Duodenal mucosa (tissue), 2 donors: ENCODE results near the gene C11orf58.

Experiments used
- H3K27ac ChIP-seq: one replicate; pipeline ENCODE4 v1.7.0; 2013; ENCODE audit warnings: low read depth, low read length
- H3K27me3 ChIP-seq, 2 donors: one replicate each; pipeline ENCODE4 v1.7.0; 2013; ENCODE audit warnings: low read length in 2 of 2, control low read depth in 1 of 2; ENCODE audit not compliant: insufficient read depth in 2 of 2, control insufficient read depth in 1 of 2
- H3K36me3 ChIP-seq, 2 donors: one replicate each; pipeline ENCODE4 v1.7.0; 2013; ENCODE audit warnings: low read length in 2 of 2, control low read depth in 1 of 2; ENCODE audit not compliant: insufficient read depth in 2 of 2, control insufficient read depth in 1 of 2
- H3K4me1 ChIP-seq, 2 donors: one replicate each; pipeline ENCODE4 v1.7.0; 2013; ENCODE audit warnings: low read length in 2 of 2, control low read depth in 1 of 2; ENCODE audit not compliant: insufficient read depth in 2 of 2, control insufficient read depth in 1 of 2
- H3K4me3 ChIP-seq, 2 donors: one replicate each; pipeline ENCODE4 v1.7.0; 2013; ENCODE audit warnings: low read length in 2 of 2, low read depth in 1 of 2
- H3K9ac ChIP-seq, 2 donors: one replicate each; pipeline ENCODE4 v1.7.0; 2013; ENCODE audit warnings: low read length in 2 of 2, low read depth in 1 of 2
- H3K9me3 ChIP-seq, 2 donors: one replicate each; pipeline ENCODE4 v1.7.0; 2013; ENCODE audit warnings: low read length in 2 of 2, control low read depth in 1 of 2; ENCODE audit not compliant: control insufficient read depth in 1 of 2

C11orf58 gene

DNA sequence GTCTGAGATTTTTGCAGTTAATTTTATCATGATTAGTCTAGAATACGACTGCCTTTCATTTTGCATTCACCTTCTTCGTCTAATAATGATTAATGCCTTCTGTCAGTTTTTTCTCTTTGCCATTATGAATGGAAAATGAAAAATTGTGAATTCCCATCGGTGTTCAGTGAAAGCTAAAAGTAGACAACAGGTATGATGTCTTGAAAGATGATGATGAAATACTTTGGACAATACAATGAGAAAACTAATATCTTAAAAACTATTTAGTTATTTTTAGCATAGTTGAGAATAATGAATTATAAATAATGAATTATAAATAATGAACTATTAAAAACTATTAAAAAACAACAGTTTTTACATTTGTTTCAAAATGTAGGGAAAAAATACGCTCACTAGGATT is 5.0 kb downstream of the C11orf58 start:
- no peak overlapping the region for H3K9ac ChIP-seq
- no peaks in the 10 kb centered on the region for H3K27me3 ChIP-seq
- peaks cover 16 to 26% of the 10 kb centered on the region in 2 donors for H3K4me1 ChIP-seq

DNA sequence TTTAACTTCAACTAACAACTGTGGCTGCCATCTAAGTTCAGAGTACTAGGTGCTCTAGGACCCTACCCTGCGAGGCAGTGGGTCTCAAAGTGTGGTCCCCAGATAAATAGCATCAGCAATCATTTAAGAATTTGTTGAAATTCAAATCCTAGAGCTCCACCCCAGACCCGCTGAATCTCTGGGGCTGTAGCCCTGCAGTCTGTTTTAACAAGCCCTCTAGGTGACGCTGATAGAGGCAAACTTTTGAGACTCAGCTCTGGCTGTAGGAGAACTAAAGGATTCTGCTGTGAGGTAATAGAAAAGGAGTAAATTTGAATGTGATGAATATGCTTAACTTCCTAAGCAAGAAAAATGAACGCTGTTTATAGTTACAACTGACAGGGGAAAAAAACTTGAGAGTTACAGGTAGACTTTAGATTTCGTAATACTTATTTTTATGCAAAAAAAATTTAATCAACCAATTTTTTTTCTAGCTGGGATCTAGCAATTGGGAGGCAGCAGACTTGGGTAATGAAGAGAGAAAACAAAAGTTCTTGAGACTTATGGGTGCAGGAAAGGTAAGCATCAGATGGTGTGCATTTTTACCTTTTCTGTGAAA is 5.8 kb downstream of the C11orf58 start:
- peaks cover 16 to 26% of the 10 kb centered on the region in 2 donors for H3K4me1 ChIP-seq
- H3K9ac ChIP-seq: no peak overlapping the region

More for the DNA sequence above, 5.0 kb downstream of the C11orf58 start:
- H3K27ac ChIP-seq: no peak overlapping the region
- peaks cover 15 to 41% of the 10 kb centered on the region in 2 donors for H3K36me3 ChIP-seq
- no peaks in the 10 kb centered on the region for H3K9me3 ChIP-seq
- H3K4me3 ChIP-seq: no peak overlapping the region

DNA sequence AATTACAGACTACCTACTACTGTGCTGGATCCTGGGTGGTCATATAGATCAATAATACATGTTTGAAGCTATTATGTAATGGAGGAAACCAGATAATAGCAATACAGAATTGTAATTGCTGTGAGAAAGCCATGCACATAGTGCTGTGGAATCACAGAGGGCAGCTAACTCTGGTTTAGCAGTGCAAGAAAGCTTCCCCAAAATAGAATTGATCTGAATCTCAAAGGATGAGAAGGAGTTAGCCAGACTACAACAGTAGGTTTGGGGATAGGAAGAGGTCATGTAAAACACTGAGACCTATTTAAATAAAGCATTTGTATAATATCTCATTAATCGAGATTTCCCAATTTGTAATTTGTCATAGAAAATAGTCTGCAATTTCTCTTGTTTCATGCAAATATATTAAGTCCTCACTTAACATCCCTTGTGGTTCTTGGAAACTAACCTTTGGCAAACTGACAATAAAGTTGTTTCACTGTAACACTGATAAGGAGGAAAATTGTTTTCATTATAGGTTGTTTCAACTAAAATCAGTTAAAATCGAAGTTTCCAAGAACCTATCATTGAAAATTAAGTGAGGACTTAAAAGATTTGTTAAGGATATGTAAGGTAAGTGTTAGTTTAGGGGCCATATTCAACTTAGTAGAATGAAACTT is 7.6 kb downstream of the C11orf58 start:
- Histone ChIP-seq H3K4me1 (peaks cover 8 to 15% of the 10 kb centered on the region in 2 donors), H3K9me3 (no peaks in the 10 kb centered on the region), H3K36me3 (peaks cover 22 to 64% of the 10 kb centered on the region in 2 donors), H3K4me3 (no peak overlapping the region), H3K27ac (no peak overlapping the region), H3K27me3 (no peaks in the 10 kb centered on the region), H3K9ac (no peak overlapping the region)

More for the DNA sequence above, 5.8 kb downstream of the C11orf58 start:
- H3K36me3 ChIP-seq: peaks cover 15 to 45% of the 10 kb centered on the region in 2 donors
- no peak overlapping the region for H3K27ac ChIP-seq
- no peaks in the 10 kb centered on the region for H3K9me3 ChIP-seq
- H3K27me3 ChIP-seq: no peaks in the 10 kb centered on the region
- no peak overlapping the region for H3K4me3 ChIP-seq

DNA sequence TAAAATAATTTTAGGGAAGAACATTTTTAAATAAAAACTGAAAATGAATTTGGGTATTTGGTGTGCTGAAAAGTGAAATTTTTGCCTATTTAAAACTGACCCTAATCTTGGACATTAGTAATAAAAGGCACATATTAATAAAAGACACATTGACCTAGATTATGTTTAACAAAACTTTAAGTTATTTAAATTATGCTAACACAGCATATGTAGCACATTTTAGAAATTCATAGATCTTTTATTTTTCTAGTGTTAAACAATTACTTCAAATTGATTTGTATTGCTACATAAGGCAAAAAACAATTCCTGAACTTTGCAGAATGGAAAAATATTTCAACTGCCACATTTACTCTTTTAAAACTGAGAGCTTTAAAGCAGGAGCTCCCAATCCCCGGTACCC is 10.6 kb downstream of the C11orf58 start:
- H3K36me3 ChIP-seq: peaks cover 27 to 86% of the 10 kb centered on the region in 2 donors
- peaks cover 0 to 1% of the 10 kb centered on the region in 2 donors for H3K4me1 ChIP-seq
- H3K9me3 ChIP-seq: no peaks in the 10 kb centered on the region
- H3K9ac ChIP-seq: no peak overlapping the region
- H3K4me3 ChIP-seq: no peak overlapping the region
- no peaks in the 10 kb centered on the region for H3K27me3 ChIP-seq
- H3K27ac ChIP-seq: no peak overlapping the region

DNA sequence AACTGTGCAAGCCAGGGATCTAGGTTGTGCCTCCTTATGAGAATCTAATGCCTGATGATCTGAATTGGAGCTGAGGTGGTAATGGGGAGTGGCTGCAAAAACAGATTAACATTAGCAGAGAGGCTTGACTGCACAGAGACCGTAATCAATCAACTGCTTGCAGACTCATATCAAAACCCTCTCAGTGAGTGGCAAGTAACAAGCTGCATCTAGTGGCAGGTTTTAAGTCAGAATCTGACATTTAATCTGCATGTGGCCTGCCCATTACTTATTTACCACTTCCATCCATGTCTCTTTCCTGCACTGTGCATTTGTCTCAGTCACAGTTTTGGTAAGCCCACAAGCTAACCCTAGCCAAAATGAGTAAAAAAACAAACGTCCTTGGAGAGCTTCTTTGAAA is 11.2 kb downstream of the C11orf58 start:
- H3K4me3 ChIP-seq: no peak overlapping the region
- H3K36me3 ChIP-seq: peaks cover 27 to 85% of the 10 kb centered on the region in 2 donors
- H3K9me3 ChIP-seq: no peaks in the 10 kb centered on the region
- H3K27me3 ChIP-seq: no peaks in the 10 kb centered on the region
- no peak overlapping the region for H3K27ac ChIP-seq
- no peak overlapping the region for H3K9ac ChIP-seq
- no peaks in the 10 kb centered on the region for H3K4me1 ChIP-seq

DNA sequence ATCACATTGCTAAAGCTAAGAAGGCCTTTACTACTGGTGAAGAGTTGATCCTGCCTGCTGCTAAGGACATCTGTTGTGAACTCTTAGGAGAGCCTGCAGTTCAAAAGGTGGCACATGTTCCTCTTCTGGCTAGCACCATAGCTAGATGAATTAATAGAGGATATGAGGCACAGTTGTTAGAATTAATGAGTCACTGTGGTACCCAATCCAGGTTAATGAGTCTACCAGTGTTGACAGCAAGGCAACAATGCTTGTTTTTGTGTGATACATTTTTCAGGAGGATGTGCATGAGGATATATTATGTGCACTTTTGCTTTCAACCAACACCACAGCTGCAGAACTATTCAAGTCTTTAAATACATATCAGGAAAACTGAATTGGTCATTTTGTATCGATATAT is 12.0 kb downstream of the C11orf58 start:
- no peak overlapping the region for H3K27ac ChIP-seq
- no peaks in the 10 kb centered on the region for H3K4me1 ChIP-seq
- no peak overlapping the region for H3K9ac ChIP-seq
- no peaks in the 10 kb centered on the region for H3K9me3 ChIP-seq
- no peaks in the 10 kb centered on the region for H3K27me3 ChIP-seq
- H3K36me3 ChIP-seq: peaks cover 27 to 93% of the 10 kb centered on the region in 2 donors
- H3K4me3 ChIP-seq: no peak overlapping the region

DNA sequence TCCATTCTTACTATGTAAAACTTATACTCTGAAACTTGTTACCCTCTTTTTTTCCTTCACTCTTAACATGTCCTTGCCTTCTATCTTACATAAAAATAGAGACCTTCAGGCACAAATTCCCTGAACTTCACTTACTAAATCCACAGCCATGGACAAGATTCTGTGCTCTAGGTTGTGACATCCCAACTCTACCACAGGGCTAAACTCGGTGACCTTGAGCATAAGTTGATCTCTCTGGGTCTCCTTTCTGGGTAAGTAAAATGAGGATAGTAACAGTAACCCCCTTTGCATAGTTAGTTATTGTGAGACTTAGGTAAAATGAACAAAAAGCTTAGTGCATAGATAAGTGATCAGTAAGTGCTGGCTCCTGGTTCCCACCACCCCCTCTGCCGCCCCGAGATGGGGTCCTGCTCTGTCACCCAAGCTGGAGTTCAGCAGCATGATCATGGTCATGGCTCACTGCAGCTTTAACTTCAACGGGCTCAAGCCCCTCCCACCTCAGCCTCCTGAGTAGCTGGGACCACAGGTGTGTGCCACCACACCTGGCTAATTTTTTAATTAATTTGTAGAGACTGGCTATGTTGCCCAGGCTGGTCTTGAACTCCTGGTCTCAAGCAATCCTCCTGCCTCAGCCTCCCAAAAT is 20.1 kb downstream of the C11orf58 start:
- Histone ChIP-seq H3K36me3 (peaks cover 18 to 38% of the 10 kb centered on the region in 2 donors), H3K4me1 (no peaks in the 10 kb centered on the region), H3K4me3 (no peak overlapping the region), H3K27ac (no peak overlapping the region), H3K9me3 (no peaks in the 10 kb centered on the region), H3K27me3 (no peaks in the 10 kb centered on the region), H3K9ac (no peak overlapping the region)

DNA sequence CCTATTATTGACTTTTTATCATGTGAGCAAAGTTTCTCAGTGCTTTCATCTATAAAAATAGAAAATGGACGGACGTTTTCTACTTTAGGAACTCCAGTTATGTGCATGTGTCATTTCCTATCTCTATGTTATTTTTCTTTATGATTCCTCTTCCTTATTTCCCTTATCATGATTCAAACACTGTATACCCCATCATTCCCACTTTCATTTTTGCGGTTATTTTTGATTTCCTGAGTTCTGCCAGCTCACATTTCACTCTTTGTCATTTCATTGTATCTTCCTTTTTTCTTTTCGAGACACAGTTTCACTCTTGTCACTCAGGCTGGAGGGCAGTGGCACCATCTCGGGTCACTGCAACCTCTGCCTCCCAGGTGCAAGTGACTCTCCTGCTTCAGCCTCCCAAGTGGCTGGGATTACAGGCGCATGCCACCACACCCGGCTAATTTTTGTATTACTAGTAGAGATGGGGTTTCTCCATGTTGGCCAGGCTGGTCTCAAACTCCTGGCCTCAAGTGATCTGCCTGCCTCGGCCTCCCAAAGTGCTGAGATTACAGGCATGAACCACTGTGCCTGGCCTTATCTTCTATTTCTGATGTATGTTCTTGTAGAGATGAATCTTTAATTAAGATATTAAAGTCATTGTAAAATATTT is 21.5 kb downstream of the C11orf58 start:
- peaks cover 15 to 25% of the 10 kb centered on the region in 2 donors for H3K36me3 ChIP-seq
- H3K9me3 ChIP-seq: no peaks in the 10 kb centered on the region
- no peak overlapping the region for H3K27ac ChIP-seq
- no peak overlapping the region for H3K9ac ChIP-seq
- H3K4me1 ChIP-seq: no peaks in the 10 kb centered on the region
- H3K27me3 ChIP-seq: no peaks in the 10 kb centered on the region
- H3K4me3 ChIP-seq: no peak overlapping the region

DNA sequence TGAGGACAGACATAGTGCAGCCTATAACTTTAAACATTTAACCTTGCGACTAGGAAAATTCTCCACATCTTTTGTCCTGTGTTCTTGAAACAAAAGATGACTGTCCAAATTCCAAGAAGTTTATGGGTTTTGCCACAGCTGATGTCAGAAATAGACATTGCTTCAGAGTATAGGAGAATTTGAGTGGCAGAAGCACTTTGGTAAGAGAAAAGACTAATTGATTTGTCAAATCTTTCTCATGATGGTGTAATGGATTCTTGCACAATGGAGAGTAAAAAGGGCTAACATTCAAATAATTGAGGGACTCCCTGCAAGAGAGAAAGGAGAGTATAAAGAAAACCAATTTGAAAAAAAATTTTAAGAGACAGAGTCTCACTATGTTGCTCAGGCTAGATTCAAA is 25.3 kb downstream of the C11orf58 start:
- no peaks in the 10 kb centered on the region for H3K4me1 ChIP-seq
- no peak overlapping the region for H3K27ac ChIP-seq
- no peaks in the 10 kb centered on the region for H3K27me3 ChIP-seq
- H3K4me3 ChIP-seq: no peak overlapping the region
- peaks cover 0 to 7% of the 10 kb centered on the region in 2 donors for H3K36me3 ChIP-seq
- no peak overlapping the region for H3K9ac ChIP-seq
- no peaks in the 10 kb centered on the region for H3K9me3 ChIP-seq

DNA sequence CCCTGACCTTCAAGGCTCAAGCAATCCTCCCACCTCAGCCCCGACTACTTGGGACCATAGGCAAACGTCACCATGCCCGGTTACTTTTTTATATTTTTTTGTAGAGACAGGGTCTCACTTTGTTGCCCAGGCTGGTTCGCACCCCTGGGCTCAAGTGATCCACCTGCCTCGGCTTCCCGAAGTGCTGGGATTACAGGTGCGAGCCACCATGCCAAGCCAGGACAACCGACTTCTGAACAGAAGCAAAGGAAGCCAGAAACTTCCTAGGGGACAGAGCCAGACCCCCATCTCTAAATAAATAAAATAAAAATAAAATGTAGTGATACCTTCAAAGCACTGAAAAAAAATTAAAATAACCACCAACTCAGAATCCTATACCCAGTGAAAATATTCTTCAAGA is 26.4 kb downstream of the C11orf58 start:
- H3K4me1 ChIP-seq: no peaks in the 10 kb centered on the region
- H3K9ac ChIP-seq: no peak overlapping the region
- no peak overlapping the region for H3K4me3 ChIP-seq
- no peaks in the 10 kb centered on the region for H3K9me3 ChIP-seq
- no peaks in the 10 kb centered on the region for H3K27me3 ChIP-seq
- no peak overlapping the region for H3K27ac ChIP-seq
- H3K36me3 ChIP-seq: peaks cover 0 to 7% of the 10 kb centered on the region in 2 donors
